Fibroblast of villous mesenchyme (primary cell): ENCODE results near the gene OSM. TPM values are rescaled to one million over a fixed set of nuclear protein-coding genes. Genes with fewer than 3 reads are reported as not detected.

ENCODE experiments used
- DNase-seq: peaks from one replicate; pipeline ENCODE4 v3.0.0-alpha.2; 2010; ENCODE audit warnings: low read depth
- H3K4me3 ChIP-seq: 2 replicates; pipeline ENCODE4 v1.5.1; 2011; ENCODE audit warnings: low read depth, mild to moderate bottlenecking, low read length
- CTCF ChIP-seq: IDR thresholded peaks from 2 replicates; pipeline ENCODE4 v1.5.1; 2012; ENCODE audit warnings: low read depth, mild to moderate bottlenecking, low read length; ENCODE audit not compliant: insufficient read depth
- total RNA-seq: library from RNA; depleted of rRNA; stranded (reverse); fragments of >200 nt; gene quantifications from 2 replicates; pipeline ENCODE4 v1.2.3, GENCODE V29; 2012

OSM gene
- total RNA-seq, 1 donor, result 0.43 TPM

GRCh38 chr22:30297991-30298701, 31.5 kb upstream of the OSM start:
- no peak for TF ChIP-seq CTCF
- no peak for DNase-seq
- H3K4me3 ChIP-seq, result no peak overlapping the region

GRCh38 chr22:30297276-30297990, 30.8 kb upstream of the OSM start:
- no peak for DNase-seq
- H3K4me3 ChIP-seq, result no peak overlapping the region
- TF ChIP-seq CTCF, result no peak

GRCh38 chr22:30296833-30297232, 30.2 kb upstream of the OSM start:
- H3K4me3 ChIP-seq, result no peak overlapping the region
- no peak for TF ChIP-seq CTCF
- DNase-seq, result no peak

GRCh38 chr22:30296324-30296723, 29.7 kb upstream of the OSM start:
- H3K4me3 ChIP-seq, result no peak overlapping the region
- no peak for DNase-seq
- TF ChIP-seq CTCF, result no peak

- no peak overlapping the region for H3K4me3 ChIP-seq
- TF ChIP-seq CTCF, result no peak
- DNase-seq, result no peak
These were observed 28.9 kb upstream of the OSM start for GRCh38 chr22:30295576-30295975.

GRCh38 chr22:30294830-30295229, 28.2 kb upstream of the OSM start:
- H3K4me3 ChIP-seq, result no peak overlapping the region
- TF ChIP-seq CTCF, result no peak
- no peak for DNase-seq
